ENCODE results near the gene BLTP3B. TPM values are rescaled to one million over a fixed set of nuclear protein-coding genes. Genes with fewer than 3 reads are reported as not detected.
A peak's percentile ranks its signal among the peaks of the same experiment; 100 is the strongest.

BLTP3B gene
- total and polyA plus RNA-seq, 2 of the 13 experiments (the other 11 are each of a cell fraction or from before 2014, with no cell fraction given) = 15.6 to 24.4 TPM

- DNase-seq (ENCODE audit: low spot score) (peak; percentile 51), FAIRE-seq (peak; percentile 83), ATAC-seq (peak; percentile 42)
- POLR2A ChIA-PET = no interaction called here
- intact Hi-C loops (cut with micrococcal nuclease; ENCODE audit: unreplicated experiment) = no loop called here
- Histone ChIP-seq H2AFZ (ENCODE audit: low read length) (peak overlapping the region; percentile 44), H3K4me2 (ENCODE audit: low read depth, low read length) (peak overlapping the region; percentile 58), H3K79me2 (ENCODE audit: insufficient read depth, low read length) (peaks cover 14% of the 10 kb centered on the region), H3K9me3 (ENCODE audit: low read length) (no peaks in the 10 kb centered on the region), H3K4me1 (ENCODE audit: insufficient read depth, low read length) (peaks cover 42% of the 10 kb centered on the region), H3K4me3 (replicated peaks in 1 of 3; ENCODE audit: insufficient read depth in 1 of 3, low read depth in 2 of 3, low read length in 3 of 3) (no peak overlapping the region), H3K36me3 (replicated peaks in 1 of 2; ENCODE audit: control insufficient read depth in 1 of 2, insufficient read depth in 2 of 2, low read length in 2 of 2) (no peaks in the 10 kb centered on the region), H3K27ac (ENCODE audit: extremely low read length, insufficient read depth, low read length) (peak overlapping the region; percentile 25), H3K9ac (ENCODE audit: insufficient read depth, low read depth, low read length) (no peak overlapping the region), H3K27me3 (ENCODE audit: control insufficient read depth in 1 of 2, insufficient read depth in 2 of 2, low read length in 2 of 2) (no peaks in the 10 kb centered on the region; a peak in 1 of 5 replicates), H4K20me1 (ENCODE audit: insufficient read depth, low read length) (peaks cover 8% of the 10 kb centered on the region; the same call in 1 of the 2 replicates)
- in situ Hi-C loops (cut with HindIII; ENCODE audit: extremely low pct_ligation_motif_present, low pct_unique_long_range_greater_than_20kb) = no loop called here
- 7% methylated on average over 7 of the region's 7 CpGs for WGBS (ENCODE audit: low lambda C conversion rate)
- BruUV-seq (replicated peaks) = no TSS peak
- CTCF ChIA-PET (ENCODE audit: low intra/inter-chr PET ratio, low total read pairs) = no interaction called here
- TF ChIP-seq ZNF317 (CRISPR knock-in tag; IDR thresholded peaks at IDR 0.05) = no peak
- TF ChIP-seq TFDP2 (CRISPR knock-in tag; IDR thresholded peaks at IDR 0.05) = no peak
- TF ChIP-seq FOSL2 (CRISPR knock-in tag; IDR thresholded peaks at IDR 0.05) = no peak
- no peak for TF ChIP-seq ZNF138 (CRISPR knock-in tag; IDR thresholded peaks at IDR 0.05; ENCODE audit: low read depth)
- no peak for TF ChIP-seq JUN (CRISPR knock-in tag; IDR thresholded peaks at IDR 0.05)
- no peak for TF ChIP-seq PCBP2 (optimal IDR thresholded peaks at IDR 0.05; ENCODE audit: low read depth, low read length, poor library complexity, severe bottlenecking)
- TF ChIP-seq ZNF614 (CRISPR knock-in tag; IDR thresholded peaks at IDR 0.05; ENCODE audit: borderline replicate concordance) = no peak
- no peak for TF ChIP-seq REST (IDR thresholded peaks at IDR 0.05; ENCODE audit: borderline replicate concordance in 1 of 2, low read depth in 1 of 2, low read length in 2 of 2)
- no peak for TF ChIP-seq SUZ12 (IDR thresholded peaks at IDR 0.05; ENCODE audit: low read depth, low read length)
- no peak for TF ChIP-seq ZNF143 (CRISPR knock-in tag; IDR thresholded peaks at IDR 0.05)
- TF ChIP-seq ZNF567 (CRISPR knock-in tag; IDR thresholded peaks at IDR 0.05; ENCODE audit: borderline replicate concordance) = no peak
- no peak for TF ChIP-seq NFATC3 (CRISPR knock-in tag; IDR thresholded peaks at IDR 0.05)
- TF ChIP-seq ZNF644 (CRISPR knock-in tag; IDR thresholded peaks at IDR 0.05; ENCODE audit: low read depth) = 0 out of 2 replicates have a peak, but pooled peaks have one; percentile 57
- TF ChIP-seq THRA (CRISPR knock-in tag; IDR thresholded peaks at IDR 0.05; ENCODE audit: borderline replicate concordance) = peak; percentile 58; the same call in 1 of the 2 replicates
- no peak for TF ChIP-seq IRF1 (CRISPR knock-in tag; IDR thresholded peaks at IDR 0.05; ENCODE audit: low read depth)
- TF ChIP-seq CEBPB (IDR thresholded peaks at IDR 0.05; ENCODE audit: borderline replicate concordance, low read depth, low read length) = no peak
- TF ChIP-seq KLF11 (CRISPR knock-in tag; IDR thresholded peaks at IDR 0.05) = no peak
- no peak for TF ChIP-seq KDM2A (CRISPR knock-in tag; IDR thresholded peaks at IDR 0.05; ENCODE audit: borderline replicate concordance, low read depth)
Observed at GRCh38 chr12:100145643-100146042, 3.0 kb upstream of the BLTP3B start.

Data from HepG2 (cell line).